Measurements from ENCODE around the gene LELP1. TPM values are rescaled to one million over a fixed set of nuclear protein-coding genes. Genes with fewer than 3 reads are reported as not detected.
"Not testable (repeated sequence)": the region's sequence is repeated elsewhere in the genome, so short reads cannot be mapped to it uniquely, and the experiment has no call there.

LELP1 gene
- total RNA-seq, 1 donor from 2014 or later: not detected

DNA sequence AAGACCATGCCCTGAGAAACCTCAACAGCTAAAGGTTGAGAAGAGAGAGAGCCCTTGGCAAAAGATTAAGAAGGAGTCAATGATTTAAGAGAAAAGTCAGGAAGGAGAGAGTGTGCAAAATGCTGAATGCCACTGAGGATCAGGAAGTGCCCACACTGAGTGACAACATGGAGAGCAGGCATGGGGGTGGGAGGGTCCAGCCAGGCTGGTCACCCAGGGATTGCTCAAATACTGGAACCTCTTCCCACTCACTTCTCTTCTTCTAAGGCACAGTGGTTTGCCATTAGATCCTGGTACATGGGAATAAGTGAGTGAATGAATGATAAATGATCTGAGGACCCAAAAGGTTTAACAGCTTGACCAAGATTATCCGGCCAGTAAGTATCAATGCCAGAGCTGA, 25.3 kb downstream of the LELP1 start:
- intact Hi-C loops (cut with micrococcal nuclease): no loop called here

DNA sequence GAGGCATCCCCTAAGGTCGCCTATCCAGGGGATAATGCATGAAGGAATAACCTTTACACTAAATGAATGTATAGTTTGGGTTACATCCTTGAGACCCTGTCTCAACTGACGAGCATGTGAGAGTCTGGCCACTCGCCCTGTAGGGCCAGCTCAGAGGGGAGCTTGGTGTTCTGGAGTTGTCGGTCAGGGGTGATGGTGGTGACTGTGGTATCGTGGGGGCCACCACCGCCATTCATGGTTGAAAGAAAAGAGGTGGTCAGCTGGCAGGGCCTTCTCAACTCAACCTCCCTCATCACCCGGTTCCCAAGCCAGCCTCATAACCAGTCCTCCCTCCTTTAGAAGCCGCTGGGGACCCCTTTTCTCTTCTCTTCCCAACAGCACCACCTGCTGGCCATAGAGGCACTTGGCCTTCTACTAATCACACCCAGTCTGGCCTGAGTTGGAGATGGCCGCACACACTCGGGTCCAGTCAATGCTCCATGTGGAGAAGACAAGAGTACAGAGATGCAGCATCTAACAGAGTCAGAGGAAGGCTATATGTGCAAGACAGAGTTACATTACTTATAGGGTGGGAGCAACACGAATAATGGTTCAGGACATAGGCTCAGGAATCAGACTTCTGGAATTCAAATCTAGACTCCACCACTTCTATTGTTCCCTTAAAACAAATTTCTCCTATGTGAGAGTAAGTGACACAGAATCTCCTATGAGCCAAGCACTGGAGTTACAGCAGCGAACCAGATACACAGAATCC, 26.0 kb downstream of the LELP1 start:
- intact Hi-C loops (cut with micrococcal nuclease): not testable (repeated sequence)

DNA sequence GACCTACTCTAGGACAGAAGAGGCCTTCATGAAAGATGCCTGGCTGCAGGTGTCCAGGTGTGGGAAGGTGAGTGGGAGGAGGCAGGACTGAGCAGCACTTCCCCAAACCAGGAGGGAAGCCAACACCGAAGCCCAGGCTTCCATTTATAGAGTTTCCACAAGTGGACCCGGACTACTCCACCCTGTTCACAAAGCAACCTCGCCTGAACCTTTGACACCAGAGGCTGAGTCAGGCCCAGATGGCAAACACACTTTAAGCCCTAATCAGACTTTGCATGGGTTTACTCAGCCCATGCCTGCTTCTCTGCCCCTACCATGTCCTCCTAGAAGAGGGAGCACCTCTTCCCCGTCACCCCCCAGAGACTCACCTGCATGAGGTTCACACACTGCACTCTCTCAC, 28.1 kb downstream of the LELP1 start:
- intact Hi-C loops (cut with micrococcal nuclease): no loop called here

DNA sequence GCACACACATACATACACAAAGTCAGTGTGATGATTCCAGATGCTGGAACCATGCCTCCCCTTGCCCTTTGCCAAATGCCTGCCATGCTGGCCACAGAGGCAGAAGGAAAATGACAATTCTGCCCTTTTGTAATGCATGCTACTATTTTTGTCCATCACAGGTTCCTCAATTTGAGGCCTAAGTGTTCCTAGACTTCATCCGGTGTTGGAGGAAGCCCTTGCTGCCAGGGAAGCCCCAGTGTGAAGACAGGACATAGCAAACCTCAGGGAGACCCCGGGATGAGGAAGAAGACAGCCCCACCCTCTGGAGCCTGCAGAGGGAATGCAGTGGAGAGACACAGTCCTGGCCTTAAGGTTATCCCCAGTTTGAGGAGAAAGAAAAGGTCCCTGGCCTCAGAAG, 28.6 kb downstream of the LELP1 start:
- intact Hi-C loops (cut with micrococcal nuclease): no loop called here

DNA sequence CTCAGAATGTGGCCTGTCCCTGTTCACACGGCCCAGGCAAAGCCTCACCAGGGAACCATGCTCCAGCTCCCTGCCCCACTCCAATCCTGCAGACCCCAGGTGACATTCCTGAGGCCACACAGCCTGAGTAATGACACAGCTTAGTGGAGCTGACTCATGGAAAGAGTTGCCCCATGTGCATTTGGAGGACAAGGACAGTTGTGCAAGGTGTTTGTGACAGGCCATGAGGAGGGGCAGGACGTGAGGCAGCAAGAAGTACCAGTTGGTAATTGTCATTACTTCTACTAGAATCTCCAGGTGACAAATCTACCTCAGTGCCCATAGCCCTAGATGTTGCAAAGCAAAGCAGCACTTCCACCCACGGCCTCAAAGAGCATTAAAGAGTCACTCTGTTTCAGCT, 29.3 kb downstream of the LELP1 start:
- intact Hi-C loops (cut with micrococcal nuclease): no loop called here

DNA sequence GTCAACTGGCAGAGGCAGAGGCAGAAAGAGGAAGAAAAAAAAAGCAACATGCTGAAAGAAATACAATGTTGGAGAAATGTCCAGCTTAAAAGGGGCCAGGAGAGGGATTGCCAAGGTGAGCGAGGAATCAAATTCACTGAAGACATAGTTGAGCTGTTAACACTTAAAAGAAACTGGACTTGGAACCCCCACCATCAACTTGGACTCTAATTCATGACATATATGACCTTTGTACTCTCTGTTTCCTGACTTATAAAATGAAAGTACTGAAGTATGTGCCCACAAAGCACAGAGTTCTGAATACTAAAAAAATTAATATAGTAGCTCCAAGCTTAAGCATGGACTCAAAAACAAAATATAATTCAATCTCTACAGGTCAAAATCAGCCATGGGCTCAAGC, 30.2 kb downstream of the LELP1 start:
- intact Hi-C loops (cut with micrococcal nuclease): no loop called here

DNA sequence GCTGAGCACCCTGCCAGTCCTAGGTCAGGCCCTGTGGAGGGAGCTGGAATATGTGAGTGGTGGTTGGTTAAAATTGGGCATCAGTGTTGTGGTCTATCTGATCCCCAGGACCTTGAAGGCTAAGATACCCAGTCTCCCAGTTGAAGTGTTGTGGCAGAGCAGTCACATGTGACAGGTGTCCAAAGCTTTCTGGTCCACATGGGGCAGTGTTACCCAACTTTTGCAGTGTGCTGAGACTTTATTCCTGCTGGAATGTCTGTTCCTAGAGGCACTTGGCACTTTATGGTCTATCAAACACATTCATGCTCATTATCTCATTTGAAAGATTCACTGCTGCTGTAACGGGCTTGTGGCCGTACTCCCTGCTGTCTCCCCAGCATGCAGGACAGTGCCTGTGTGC, 35.3 kb downstream of the LELP1 start:
- intact Hi-C loops (cut with micrococcal nuclease): no loop called here

DNA sequence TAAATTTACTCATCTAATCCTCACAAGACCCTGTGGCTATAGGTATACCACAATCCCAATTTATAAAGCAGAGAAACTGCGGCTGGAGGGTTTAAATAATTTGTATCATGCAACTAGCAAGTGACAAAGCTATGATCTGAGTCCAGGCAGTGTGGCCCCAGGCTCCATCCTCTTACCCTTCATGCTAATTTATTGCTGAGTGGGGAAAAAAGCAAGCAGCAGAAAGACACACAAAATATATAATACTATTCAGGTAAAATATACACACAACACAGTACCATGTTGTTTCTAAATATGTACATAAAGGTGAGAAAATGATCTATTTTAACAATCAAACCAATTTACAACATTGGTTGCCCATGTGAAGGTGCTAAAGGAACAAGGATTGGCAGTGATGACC, 38.9 kb downstream of the LELP1 start:
- intact Hi-C loops (cut with micrococcal nuclease): no loop called here

DNA sequence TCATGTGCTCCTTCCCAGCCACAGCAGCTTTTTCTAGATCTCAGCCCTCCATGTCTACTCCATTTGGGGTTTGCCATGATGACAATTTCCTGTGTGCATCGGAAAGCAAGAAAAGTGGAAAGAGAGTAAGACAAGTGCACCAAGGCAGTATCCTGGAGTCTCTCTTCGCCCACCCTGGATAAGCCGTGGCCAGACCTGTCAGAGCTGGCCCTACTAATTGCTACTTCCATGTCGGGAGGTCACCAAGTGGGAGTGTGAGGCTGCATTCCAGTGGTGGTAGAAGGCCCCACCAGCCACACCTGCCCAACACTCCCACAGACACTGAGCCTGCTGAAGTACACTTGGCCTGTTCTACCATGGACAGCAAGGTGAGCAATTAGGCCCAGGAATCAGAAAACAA, 42.2 kb downstream of the LELP1 start:
- intact Hi-C loops (cut with micrococcal nuclease): no loop called here

DNA sequence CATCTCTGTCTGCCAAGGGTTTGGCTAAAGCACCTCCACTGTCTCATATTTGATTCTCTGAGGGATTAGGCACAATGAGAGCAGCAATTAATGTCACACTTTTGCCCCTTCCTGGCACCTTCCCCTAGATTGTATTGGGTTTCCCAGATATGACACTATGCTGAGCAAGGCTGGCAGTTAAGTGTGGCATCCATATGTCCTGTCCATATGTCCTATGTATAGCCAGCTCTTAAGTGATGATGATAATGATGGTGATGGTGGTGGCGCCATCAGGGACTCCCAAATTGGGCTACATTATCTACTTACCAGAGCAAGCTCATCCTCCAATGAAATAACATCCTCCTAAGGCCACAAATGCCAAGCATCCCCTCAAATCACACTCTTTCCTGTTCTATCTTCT, 42.8 kb downstream of the LELP1 start:
- intact Hi-C loops (cut with micrococcal nuclease): no loop called here

DNA sequence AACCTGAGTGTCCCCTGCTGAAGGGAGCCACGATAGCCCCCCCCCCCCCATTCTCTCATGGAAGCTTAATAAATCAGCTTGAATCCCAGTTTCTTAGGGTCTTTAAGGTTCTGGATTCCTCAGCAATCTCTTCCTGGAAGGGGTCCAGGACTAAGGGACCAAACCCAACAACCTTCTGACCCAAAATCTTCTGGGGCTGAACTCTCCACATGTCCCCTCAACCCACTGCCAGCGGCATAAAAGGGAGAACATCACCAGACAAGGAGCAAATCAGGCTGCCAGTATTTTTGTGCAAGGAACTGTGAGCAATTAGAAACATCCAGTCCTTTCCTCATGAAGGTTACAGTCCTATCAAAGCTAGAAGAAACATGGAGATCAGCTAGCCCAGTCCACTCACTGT, 43.6 kb downstream of the LELP1 start:
- intact Hi-C loops (cut with micrococcal nuclease): no loop called here

DNA sequence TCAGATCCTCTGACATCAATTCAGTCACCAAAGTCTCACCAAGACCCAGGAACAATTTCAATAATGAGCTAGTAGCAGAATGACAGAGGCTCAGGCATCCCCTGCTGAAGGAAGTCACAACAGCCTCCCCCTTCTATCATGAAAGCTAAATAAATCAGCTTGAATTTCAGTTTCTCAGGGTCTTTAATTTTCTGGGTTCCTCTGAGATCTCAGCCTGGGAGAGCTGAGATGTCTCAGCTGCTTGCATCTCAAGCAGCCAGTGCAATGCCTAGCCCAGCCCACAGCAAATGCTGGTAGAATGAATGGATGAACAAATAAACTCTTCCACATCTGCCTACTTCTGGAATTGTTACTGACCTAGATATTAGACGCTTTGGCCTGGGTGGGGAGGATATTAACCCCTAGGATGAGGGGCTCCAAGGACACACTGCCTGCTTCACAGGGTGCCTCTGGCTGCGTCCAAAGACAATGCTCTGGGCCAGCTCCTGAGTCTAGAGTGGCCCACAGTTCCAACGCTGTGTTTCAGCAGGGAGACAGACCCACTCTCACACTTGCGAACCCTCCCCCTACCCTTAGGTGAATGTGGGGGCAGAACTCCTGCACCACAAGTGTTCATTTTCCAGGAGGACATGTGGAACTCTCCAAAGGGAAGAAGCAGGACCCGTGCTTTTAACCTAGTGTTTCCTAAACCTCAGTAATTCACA, 45.1 kb downstream of the LELP1 start:
- intact Hi-C loops (cut with micrococcal nuclease): no loop called here

DNA sequence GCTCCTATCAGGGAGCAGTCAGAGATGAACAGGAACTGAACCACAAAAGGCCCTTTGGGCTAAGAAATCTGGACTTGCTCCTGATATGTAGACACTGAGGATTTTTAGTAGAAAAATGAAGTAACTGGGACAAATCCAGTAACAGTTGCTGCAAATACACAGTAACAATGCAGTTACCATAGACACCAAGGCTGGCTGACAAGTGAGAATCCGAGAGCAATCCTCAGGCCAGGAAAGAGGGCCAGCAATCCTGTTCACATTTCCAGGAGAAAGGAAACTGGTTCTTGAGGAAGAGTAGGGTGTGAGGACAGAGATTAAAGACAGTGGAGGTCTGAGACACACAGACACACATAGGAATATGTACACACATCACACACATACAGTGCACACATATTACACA, 46.9 kb downstream of the LELP1 start:
- intact Hi-C loops (cut with micrococcal nuclease): no loop called here

DNA sequence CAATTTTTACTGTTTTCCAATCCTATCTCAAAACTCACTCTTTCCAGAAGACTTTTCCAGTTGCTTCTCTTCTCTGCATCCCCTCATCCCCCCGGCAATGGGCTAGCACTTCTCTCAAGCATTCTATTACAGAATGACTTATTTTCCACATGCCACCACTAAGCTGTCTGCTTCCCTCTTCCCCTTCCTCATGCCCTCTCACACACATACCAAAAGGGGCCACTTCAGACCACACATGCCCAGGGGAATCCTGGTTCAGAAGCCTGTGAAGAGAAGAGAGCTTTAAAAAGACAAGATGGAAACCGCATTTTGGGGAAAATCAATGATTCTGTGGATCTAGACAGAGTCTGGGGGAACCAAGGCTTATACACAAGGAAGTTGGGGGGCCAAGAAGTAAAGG, 47.9 kb downstream of the LELP1 start:
- intact Hi-C loops (cut with micrococcal nuclease): no loop called here

DNA sequence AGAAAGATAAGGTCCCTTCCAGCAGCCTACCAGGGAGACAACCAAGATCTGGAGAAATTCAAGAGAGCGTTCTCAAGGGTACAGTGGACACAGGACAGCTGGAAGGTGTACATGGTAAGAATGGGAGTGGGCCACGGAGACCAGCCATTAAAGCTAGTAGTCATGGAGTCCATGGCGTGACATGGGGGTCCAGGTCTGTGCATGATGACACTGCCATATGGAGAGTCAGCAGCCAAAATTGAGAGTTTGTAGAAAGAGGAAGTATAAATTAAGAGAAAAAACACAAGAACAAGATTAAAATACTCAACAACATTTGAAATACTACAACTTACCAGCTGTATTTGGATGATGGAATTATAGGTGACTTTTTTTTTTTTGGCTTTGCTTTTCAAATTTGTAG, 48.3 kb downstream of the LELP1 start:
- intact Hi-C loops (cut with micrococcal nuclease): no loop called here

DNA sequence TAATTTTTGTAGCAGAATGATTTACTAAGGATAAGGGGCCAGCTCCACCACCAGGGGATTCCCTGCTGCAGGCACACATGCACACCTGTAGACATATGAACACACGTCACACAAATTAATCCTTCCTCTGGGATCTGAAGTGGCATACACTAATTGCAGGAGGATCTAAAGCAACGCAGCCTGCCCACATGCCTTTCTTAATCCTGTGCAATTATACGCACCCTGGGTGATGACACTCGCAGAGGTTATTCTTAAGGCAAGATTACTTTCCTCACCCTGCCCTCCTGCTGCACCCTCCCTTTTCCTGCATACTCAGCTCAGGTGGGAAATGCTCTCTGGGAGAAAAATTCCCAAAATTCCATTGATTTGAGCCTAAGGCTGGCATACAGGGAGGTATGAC, 48.8 kb downstream of the LELP1 start:
- intact Hi-C loops (cut with micrococcal nuclease): no loop called here

DNA sequence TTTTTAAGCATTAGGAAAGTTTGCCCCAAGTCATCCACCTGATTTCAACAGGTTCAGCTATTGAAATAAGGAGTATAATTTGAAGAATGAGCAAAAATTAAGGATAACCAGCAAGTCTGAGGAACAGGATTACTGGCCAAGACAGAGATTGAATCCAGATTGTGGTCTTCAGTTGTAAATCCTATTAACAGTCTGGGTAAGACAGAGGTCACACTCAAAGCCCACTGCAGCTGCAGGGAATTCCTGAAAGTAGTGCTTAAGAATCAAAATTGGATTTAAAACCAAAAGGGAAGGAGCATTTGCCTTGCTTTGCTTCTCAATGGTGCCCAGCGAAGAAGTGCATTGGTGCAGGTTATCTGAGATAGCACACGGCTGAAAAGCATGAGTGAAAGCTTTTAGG, 49.8 kb downstream of the LELP1 start:
- intact Hi-C loops (cut with micrococcal nuclease): no loop called here

DNA sequence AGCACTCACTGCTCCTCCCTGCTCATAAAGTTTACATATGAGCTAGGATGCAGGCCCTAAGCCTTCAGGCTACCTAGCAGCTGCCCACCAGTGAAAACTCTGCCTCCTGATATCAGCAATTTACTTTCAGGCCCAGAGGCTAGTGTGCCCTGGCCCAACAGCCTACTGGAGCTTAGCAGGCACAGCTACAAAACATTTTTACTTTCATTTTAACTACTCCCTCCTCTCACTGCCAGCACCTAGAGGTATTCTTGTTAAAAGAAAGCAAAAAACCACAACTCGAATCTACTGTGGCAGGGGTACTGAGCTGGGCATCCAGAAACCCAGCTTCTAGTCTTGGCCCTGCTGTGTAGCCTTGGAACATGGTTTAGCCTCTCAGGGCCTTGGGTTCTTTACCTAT, 50.5 kb downstream of the LELP1 start:
- intact Hi-C loops (cut with micrococcal nuclease): no loop called here

Other genes starting within 250 kb of the LELP1 start
- not detected in 2 replicates for gene SPRR4, start 232.8 kb upstream of the LELP1 start, total RNA-seq
- gene SPRR1A, start 219.3 kb upstream of the LELP1 start, total RNA-seq: not detected in 2 replicates
- not detected in 2 replicates for gene SPRR3, start 201.7 kb upstream of the LELP1 start, total RNA-seq
- gene SPRR1B, start 172.2 kb upstream of the LELP1 start, total RNA-seq: not detected in 2 replicates
- not detected in 2 replicates for gene SPRR2D, start 162.3 kb upstream of the LELP1 start, total RNA-seq
- not detected in 2 replicates for gene SPRR2A, start 145.9 kb upstream of the LELP1 start, total RNA-seq
- not detected in 2 replicates for gene SPRR2B, start 131.8 kb upstream of the LELP1 start, total RNA-seq
- gene SPRR2E, start 108.9 kb upstream of the LELP1 start, total RNA-seq: not detected in 2 replicates
- not detected in 2 replicates for gene SPRR2F, start 89.9 kb upstream of the LELP1 start, total RNA-seq
- not detected in 2 replicates for gene SPRR2G, start 52.5 kb upstream of the LELP1 start, total RNA-seq
- gene PRR9, start 14.2 kb downstream of the LELP1 start, total RNA-seq: not detected in 2 replicates
- not detected in 2 replicates for gene LORICRIN, start 56.3 kb downstream of the LELP1 start, total RNA-seq
- gene PGLYRP3, start 109.5 kb downstream of the LELP1 start, total RNA-seq: not detected in 2 replicates
- not detected in 2 replicates for gene PGLYRP4, start 145.4 kb downstream of the LELP1 start, total RNA-seq
- not detected in 2 replicates for gene S100A9, start 154.4 kb downstream of the LELP1 start, total RNA-seq
- not detected in 2 replicates for gene S100A12, start 172.2 kb downstream of the LELP1 start, total RNA-seq
- gene S100A8, start 187.6 kb downstream of the LELP1 start, total RNA-seq: not detected in 2 replicates
- not detected in 2 replicates for gene S100A7A, start 213.1 kb downstream of the LELP1 start, total RNA-seq